AG09309 (cell line): ENCODE data around the gene RAB8B.

ENCODE experiments used
- DNase-seq: peaks from one replicate; pipeline ENCODE4 v3.0.0-alpha.2; 2010; ENCODE audit warnings: low read depth
- H3K4me3 ChIP-seq: 2 replicates; pipeline ENCODE4 v1.5.1; 2011; ENCODE audit warnings: mild to moderate bottlenecking, low read depth, low read length, moderate library complexity; ENCODE audit not compliant: control insufficient read depth
- CTCF ChIP-seq: IDR thresholded peaks from 2 replicates; pipeline ENCODE4 v1.5.1; 2011; ENCODE audit warnings: mild to moderate bottlenecking, low read depth, low read length, inconsistent platforms; ENCODE audit not compliant: insufficient read depth, control insufficient read depth; ENCODE audit errors: missing control alignments

RAB8B gene

DNA sequence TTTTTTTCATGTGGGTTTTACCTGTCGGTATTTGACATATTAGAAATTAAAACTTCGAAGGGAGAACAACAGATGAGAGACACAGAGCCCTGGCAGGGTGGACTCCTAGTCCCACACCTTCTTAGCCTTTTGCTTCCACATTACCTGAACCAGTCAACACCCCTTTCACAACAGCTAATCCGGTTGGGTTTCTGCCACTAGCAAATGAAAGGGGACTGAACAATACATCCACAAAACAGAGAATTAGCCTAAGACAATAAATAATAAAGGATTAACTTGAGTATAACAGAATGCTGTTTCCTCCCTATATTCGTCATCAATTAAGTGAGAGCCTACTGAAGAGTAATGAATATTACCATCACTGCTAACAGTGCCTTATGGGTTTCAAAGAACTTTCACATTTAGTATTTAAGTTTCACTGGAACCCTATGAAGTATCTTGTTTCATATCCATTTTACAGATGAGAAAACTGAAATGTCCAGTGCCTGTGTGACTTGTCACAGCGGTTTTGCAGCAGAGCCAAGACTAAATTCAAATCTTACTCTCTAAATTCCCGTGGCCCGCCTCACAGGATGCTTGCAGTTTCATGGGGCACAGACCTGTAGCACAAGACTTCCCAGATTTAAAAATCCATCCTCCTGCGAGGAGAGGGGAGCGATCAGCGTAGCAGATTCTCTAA lies 1.0 kb upstream of the RAB8B start:
- H3K4me3 ChIP-seq = peak overlapping the region; percentile 66
- no peak for DNase-seq
- TF ChIP-seq CTCF = no peak

DNA sequence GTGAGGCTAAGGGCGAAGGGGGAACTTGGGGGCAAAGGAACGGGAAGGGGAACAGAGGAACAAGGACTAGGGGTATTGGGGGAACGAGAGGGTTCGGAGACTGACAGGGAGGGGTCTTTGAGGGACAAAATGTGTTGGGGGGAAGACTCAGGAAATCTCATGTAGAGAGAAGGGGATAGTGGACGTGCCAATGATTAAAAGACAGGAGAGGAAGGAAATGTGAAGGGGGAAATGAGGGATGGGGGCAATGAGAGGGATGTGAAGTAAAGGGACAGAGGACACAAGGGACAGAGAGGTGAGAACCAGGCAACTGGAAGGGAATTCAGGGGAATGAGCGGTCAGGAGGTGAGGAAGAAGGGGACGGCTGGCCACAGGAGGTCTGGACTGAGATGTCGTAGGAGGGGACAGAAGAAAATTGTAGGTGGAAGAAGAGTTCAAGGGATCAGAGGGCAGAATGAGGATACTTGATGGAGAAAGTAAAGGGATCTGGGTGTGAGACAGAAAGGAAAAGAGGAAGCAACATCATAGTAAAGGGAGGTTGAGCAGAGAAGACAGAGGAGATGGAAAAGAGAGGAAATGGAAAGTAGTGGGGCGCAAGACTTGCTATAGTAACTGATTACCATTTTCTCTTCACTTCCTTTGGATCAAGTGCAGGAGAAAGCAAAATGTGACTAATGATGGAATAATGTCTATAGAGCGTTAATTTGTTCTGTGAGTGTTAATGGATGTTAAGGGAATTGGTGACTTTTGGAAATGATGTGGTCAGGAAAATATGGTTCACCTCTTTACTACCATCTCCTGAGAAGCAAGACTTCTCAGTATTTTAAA lies 749 bp downstream of the RAB8B start:
- DNase-seq = no peak
- H3K4me3 ChIP-seq = peak overlapping the region; percentile 67

GRCh38 chr15:63190769-63191649 lies 1.6 kb downstream of the RAB8B start:
- TF ChIP-seq CTCF = no peak
- no peak for DNase-seq
- peak overlapping the region; percentile 67; the same call in 1 of the 2 replicates for H3K4me3 ChIP-seq

More for the DNA sequence above, 749 bp downstream of the RAB8B start:
- TF ChIP-seq CTCF = no peak

DNA sequence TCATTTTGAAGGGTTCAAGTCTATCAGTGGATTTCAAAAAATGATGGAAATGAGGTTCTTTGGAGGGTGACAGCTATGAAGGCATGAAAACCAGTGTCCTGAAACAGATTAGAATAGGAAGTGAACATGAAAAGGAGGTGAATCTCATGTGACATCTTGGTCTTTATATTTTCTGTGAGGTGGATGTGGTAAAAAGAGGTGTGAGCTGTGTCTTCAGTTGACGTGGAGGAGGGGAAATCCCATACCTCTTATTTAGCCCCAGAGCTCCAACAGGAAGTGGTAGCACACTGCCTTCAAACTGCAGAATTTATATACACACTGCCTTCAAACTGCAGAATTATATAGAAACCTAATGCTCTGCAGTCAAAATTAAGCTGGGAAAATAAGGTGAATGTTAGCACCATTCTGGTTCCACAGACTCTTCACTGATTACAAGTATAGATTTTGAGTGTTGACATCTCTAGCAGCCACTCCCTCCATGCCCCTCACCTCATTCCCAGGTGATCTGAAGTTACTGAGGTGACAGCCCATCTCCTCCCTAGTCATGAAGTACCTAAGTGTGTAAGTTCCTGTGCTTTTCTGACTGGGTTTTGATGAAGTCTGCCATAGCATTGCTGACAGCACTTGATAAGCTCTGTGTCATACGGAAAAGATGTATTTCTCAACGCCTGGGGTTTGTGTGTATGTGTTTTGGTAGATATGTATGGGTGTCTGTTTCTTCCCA lies 2.7 kb downstream of the RAB8B start:
- H3K4me3 ChIP-seq = no peak overlapping the region
- DNase-seq = no peak
- no peak for TF ChIP-seq CTCF

DNA sequence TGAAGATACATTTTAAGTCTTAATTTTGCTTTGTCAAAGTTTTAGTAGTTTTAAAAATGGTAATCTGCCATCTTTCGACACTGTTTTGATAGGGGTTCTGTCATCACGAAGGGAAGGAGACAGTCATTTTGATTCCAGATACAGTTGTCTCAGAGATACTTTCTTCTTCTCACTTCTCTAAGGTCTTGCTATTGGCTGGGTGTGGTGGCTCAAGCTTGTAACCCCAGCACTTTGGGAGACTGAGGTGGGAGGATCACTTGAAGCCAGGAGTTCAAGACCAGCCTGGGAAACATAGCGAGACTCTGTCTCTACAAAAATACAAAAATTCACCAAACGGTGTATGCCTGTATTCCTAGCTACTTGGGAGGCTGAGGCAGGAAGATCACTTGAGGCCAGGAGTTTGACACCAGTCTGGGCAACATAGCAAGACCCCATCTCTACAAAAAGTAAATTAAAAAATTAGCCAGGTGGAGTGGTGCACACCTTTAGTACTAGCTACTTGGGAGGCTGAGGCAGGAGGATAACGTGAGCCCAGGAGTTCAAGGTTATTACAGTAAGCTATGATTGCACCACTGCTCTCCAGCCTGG lies 3.3 kb downstream of the RAB8B start:
- no peak overlapping the region for H3K4me3 ChIP-seq
- TF ChIP-seq CTCF = no peak
- DNase-seq = no peak

- DNase-seq = no peak
- no peak overlapping the region for H3K4me3 ChIP-seq
Observed at GRCh38 chr15:63194302-63194701, 4.9 kb downstream of the RAB8B start.

More at GRCh38 chr15:63194302-63194701, 4.9 kb downstream of the RAB8B start:
- no peak for TF ChIP-seq CTCF
